ENCODE measurements around the gene CNTN5. TPM values are rescaled to one million over a fixed set of nuclear protein-coding genes. Genes with fewer than 3 reads are reported as not detected.

Gene CNTN5
- total RNA-seq, 1 experiment from 2014 or later = not detected

- CTCF ChIA-PET = no interaction called here
Observed at GRCh38 chr11:99548264-99548663, 527.5 kb downstream of the CNTN5 start.

GRCh38 chr11:99554232-99554903, 533.6 kb downstream of the CNTN5 start:
- ChIA-PET CTCF (no interaction called here), POLR2A (ENCODE audit: unreplicated experiment) (no interaction called here)
- no peaks in the 10 kb centered on the region for H3K27me3 ChIP-seq (ENCODE audit: low read length)
- no peak overlapping the region for H3K4me3 ChIP-seq (ENCODE audit: low read length)
- no peaks in the 10 kb centered on the region for H4K20me1 ChIP-seq (ENCODE audit: low read length)
- H3K79me2 ChIP-seq (ENCODE audit: low read length) = no peaks in the 10 kb centered on the region
- H3K36me3 ChIP-seq (ENCODE audit: low read depth, low read length) = no peaks in the 10 kb centered on the region
- no TSS peak for BruUV-seq (replicated peaks)
- TF ChIP-seq EZH2phosphoT487 (IDR thresholded peaks at IDR 0.05; ENCODE audit: borderline replicate concordance, low read length) = no peak
- TF ChIP-seq, protein P1, sequence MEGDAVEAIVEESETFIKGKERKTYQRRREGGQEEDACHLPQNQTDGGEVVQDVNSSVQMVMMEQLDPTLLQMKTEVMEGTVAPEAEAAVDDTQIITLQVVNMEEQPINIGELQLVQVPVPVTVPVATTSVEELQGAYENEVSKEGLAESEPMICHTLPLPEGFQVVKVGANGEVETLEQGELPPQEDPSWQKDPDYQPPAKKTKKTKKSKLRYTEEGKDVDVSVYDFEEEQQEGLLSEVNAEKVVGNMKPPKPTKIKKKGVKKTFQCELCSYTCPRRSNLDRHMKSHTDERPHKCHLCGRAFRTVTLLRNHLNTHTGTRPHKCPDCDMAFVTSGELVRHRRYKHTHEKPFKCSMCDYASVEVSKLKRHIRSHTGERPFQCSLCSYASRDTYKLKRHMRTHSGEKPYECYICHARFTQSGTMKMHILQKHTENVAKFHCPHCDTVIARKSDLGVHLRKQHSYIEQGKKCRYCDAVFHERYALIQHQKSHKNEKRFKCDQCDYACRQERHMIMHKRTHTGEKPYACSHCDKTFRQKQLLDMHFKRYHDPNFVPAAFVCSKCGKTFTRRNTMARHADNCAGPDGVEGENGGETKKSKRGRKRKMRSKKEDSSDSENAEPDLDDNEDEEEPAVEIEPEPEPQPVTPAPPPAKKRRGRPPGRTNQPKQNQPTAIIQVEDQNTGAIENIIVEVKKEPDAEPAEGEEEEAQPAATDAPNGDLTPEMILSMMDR (conservative IDR thresholded peaks at IDR 0.05; ENCODE audit: low read depth, low read length) = no peak
- no peak for TF ChIP-seq EZH2 (IDR thresholded peaks at IDR 0.05; ENCODE audit: low read length, unreplicated experiment)
- H3K27ac ChIP-seq (ENCODE audit: low read length) = no peak overlapping the region
- no peak for DNase-seq
- no peak for ATAC-seq
- no peaks in the 10 kb centered on the region for H3K9me3 ChIP-seq (ENCODE audit: low read length)
- H3K9me2 ChIP-seq (replicated peaks; ENCODE audit: low read length) = no peaks in the 10 kb centered on the region
- intact Hi-C loops (cut with micrococcal nuclease) = no loop called here
- H3K4me2 ChIP-seq (ENCODE audit: low read length) = no peak overlapping the region
- no peaks in the 10 kb centered on the region for H3F3A ChIP-seq (ENCODE audit: low read length, unreplicated experiment)
- no peak overlapping the region for H2AFZ ChIP-seq (ENCODE audit: low read length)
- H3K4me1 ChIP-seq (ENCODE audit: insufficient read depth, low read length) = peaks cover 3% of the 10 kb centered on the region; the same call in 1 of the 2 replicates
- H3K9ac ChIP-seq (ENCODE audit: low read length) = no peak overlapping the region

More at GRCh38 chr11:99548264-99548663, 527.5 kb downstream of the CNTN5 start:
- H3K4me3 ChIP-seq (ENCODE audit: low read length) = no peak overlapping the region
- 0 out of 2 replicates have a peak overlapping the region, but pooled peaks have one; percentile 2 for H3K4me2 ChIP-seq (ENCODE audit: low read length)
- no peak overlapping the region for H3K9ac ChIP-seq (ENCODE audit: low read length)
- TF ChIP-seq EZH2 (IDR thresholded peaks at IDR 0.05; ENCODE audit: low read length, unreplicated experiment) (no peak), EZH2phosphoT487 (IDR thresholded peaks at IDR 0.05; ENCODE audit: borderline replicate concordance, low read length) (no peak)
- TF ChIP-seq, protein P1 (conservative IDR thresholded peaks at IDR 0.05; ENCODE audit: low read depth, low read length) = no peak
- POLR2A ChIA-PET (ENCODE audit: unreplicated experiment) = no interaction called here
- no peaks in the 10 kb centered on the region for H3K9me2 ChIP-seq (replicated peaks; ENCODE audit: low read length)
- DNase-seq (peak; percentile 10), ATAC-seq (no peak)
- H2AFZ ChIP-seq (ENCODE audit: low read length) = peak overlapping the region; percentile 8; the same call in 1 of the 2 replicates
- no peaks in the 10 kb centered on the region for H4K20me1 ChIP-seq (ENCODE audit: low read length)
- no peaks in the 10 kb centered on the region for H3K27me3 ChIP-seq (ENCODE audit: low read length)
- BruUV-seq (replicated peaks) = no TSS peak
- intact Hi-C loops (cut with micrococcal nuclease) = no loop called here
- H3K4me1 ChIP-seq (ENCODE audit: insufficient read depth, low read length) = no peaks in the 10 kb centered on the region
- no peak overlapping the region for H3K27ac ChIP-seq (ENCODE audit: low read length)
- H3F3A ChIP-seq (ENCODE audit: low read length, unreplicated experiment) = no peaks in the 10 kb centered on the region
- H3K9me3 ChIP-seq (ENCODE audit: low read length) = no peaks in the 10 kb centered on the region
- no peaks in the 10 kb centered on the region for H3K79me2 ChIP-seq (ENCODE audit: low read length)
- no peaks in the 10 kb centered on the region for H3K36me3 ChIP-seq (ENCODE audit: low read depth, low read length)

DNA sequence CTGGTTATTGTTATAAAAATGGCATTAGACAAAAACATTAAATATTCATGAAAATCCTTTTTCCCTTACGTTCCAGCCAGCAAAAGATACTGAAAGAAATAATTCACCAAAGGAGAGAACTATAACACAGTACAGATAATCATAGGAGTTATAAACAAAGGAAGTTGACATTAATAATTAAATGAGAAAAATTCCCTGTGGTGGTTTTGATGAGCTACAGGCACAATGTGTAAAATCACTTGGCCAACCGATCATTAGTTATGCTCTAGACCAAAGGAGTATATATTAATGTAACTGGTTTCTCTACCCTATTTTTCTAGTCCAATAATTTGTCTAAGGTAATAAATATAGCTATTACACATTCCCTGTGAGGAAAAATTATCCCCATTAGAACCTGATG, 534.7 kb downstream of the CNTN5 start:
- intact Hi-C loops (cut with micrococcal nuclease) = no loop called here
- no peak overlapping the region for H3K4me3 ChIP-seq (ENCODE audit: low read length)
- H3K9me3 ChIP-seq (ENCODE audit: low read length) = no peaks in the 10 kb centered on the region
- H3K4me2 ChIP-seq (ENCODE audit: low read length) = no peak overlapping the region
- no peaks in the 10 kb centered on the region for H3K36me3 ChIP-seq (ENCODE audit: low read depth, low read length)
- no peak overlapping the region for H2AFZ ChIP-seq (ENCODE audit: low read length)
- ChIA-PET POLR2A (ENCODE audit: unreplicated experiment) (no interaction called here), CTCF (no interaction called here)
- H3F3A ChIP-seq (ENCODE audit: low read length, unreplicated experiment) = no peaks in the 10 kb centered on the region
- no peaks in the 10 kb centered on the region for H4K20me1 ChIP-seq (ENCODE audit: low read length)
- H3K27ac ChIP-seq (ENCODE audit: low read length) = no peak overlapping the region
- TF ChIP-seq EZH2phosphoT487 (IDR thresholded peaks at IDR 0.05; ENCODE audit: borderline replicate concordance, low read length) (no peak), EZH2 (IDR thresholded peaks at IDR 0.05; ENCODE audit: low read length, unreplicated experiment) (no peak)
- TF ChIP-seq, protein P1 (conservative IDR thresholded peaks at IDR 0.05; ENCODE audit: low read depth, low read length) = no peak
- ATAC-seq (no peak), DNase-seq (no peak)
- H3K4me1 ChIP-seq (ENCODE audit: insufficient read depth, low read length) = peaks cover 3% of the 10 kb centered on the region; the same call in 1 of the 2 replicates
- H3K27me3 ChIP-seq (ENCODE audit: low read length) = no peaks in the 10 kb centered on the region
- no TSS peak for BruUV-seq (replicated peaks)
- H3K9ac ChIP-seq (ENCODE audit: low read length) = no peak overlapping the region
- no peaks in the 10 kb centered on the region for H3K79me2 ChIP-seq (ENCODE audit: low read length)
- H3K9me2 ChIP-seq (replicated peaks; ENCODE audit: low read length) = no peaks in the 10 kb centered on the region
